ENCODE data around the gene LMNTD2. TPM values are rescaled to one million over a fixed set of nuclear protein-coding genes. Genes with fewer than 3 reads are reported as not detected.
A peak's percentile ranks its signal among the peaks of the same experiment; 100 is the strongest.

LMNTD2 gene
- total and polyA plus RNA-seq, 2 donors (not counting 3 experiments of a cell fraction or from before 2014, with no cell fraction given): 2.1 to 2.6 TPM

- dilution Hi-C loops (cut with MboI; ENCODE audit: extremely low pct_ligation_motif_present, low sequenced_read_pairs): no loop called here
These were observed 730 bp downstream of the LMNTD2 start for GRCh38 chr11:559712-560304.

More at GRCh38 chr11:559712-560304, 730 bp downstream of the LMNTD2 start:
- Histone ChIP-seq H3K4me3 (replicated peaks in 1 of 3; ENCODE audit: insufficient read depth in 1 of 3, low read depth in 1 of 3, low read length in 3 of 3) (peak overlapping the region in 1 of 3 experiments; percentile 74), H3K27me3 (ENCODE audit: control insufficient read depth in 2 of 2, insufficient read depth in 2 of 2, low read length in 2 of 2) (peaks cover 13 to 21% of the 10 kb centered on the region in 2 experiments), H4K20me1 (replicated peaks; ENCODE audit: control insufficient read depth, extremely low read depth, insufficient read depth, low read length) (no peaks in the 10 kb centered on the region), H3K4me2 (ENCODE audit: insufficient read depth, low read length) (no peak overlapping the region), H2AFZ (ENCODE audit: low read depth, low read length) (peak overlapping the region; percentile 66), H3K36me3 (ENCODE audit: control insufficient read depth in 2 of 2, extremely low read depth in 1 of 2, insufficient read depth in 2 of 2, low read length in 2 of 2) (peaks cover 0 to 2% of the 10 kb centered on the region in 2 experiments), H3K9me1 (replicated peaks; ENCODE audit: control insufficient read depth, extremely low read depth, insufficient read depth, low read length) (no peaks in the 10 kb centered on the region), H3K9me3 (replicated peaks; ENCODE audit: control insufficient read depth, insufficient read depth, low read length) (no peaks in the 10 kb centered on the region), H3K4me1 (ENCODE audit: control insufficient read depth, extremely low read depth, insufficient read depth, low read length) (peaks cover 9% of the 10 kb centered on the region), H3K9ac (replicated peaks; ENCODE audit: extremely low read depth, insufficient read depth, low read length) (no peak overlapping the region), H3K27ac (ENCODE audit: insufficient read depth, low read depth, low read length) (no peak overlapping the region), H3K79me2 (ENCODE audit: control insufficient read depth, insufficient read depth, low read length) (no peaks in the 10 kb centered on the region)
- ChIA-PET POLR2A (no interaction called here), CTCF (interaction anchor here (1.1 kb wide), 1 partner anchor 163 kb away, joined by 4 read pairs; no protein-coding TSS in a partner anchor)
- DNase-seq (ENCODE audit: low read depth, low spot score) (no peak), FAIRE-seq (no peak)
- no peak for TF ChIP-seq EZH2 (IDR thresholded peaks at IDR 0.05; ENCODE audit: borderline replicate concordance, low read depth, low read length, severe bottlenecking)
- TF ChIP-seq MYC (IDR thresholded peaks at IDR 0.05; ENCODE audit: low read depth, low read length): no peak
- TF ChIP-seq POLR2A (IDR thresholded peaks at IDR 0.05; ENCODE audit: low read depth, low read length): no peak
- TF ChIP-seq JUN (IDR thresholded peaks at IDR 0.05; ENCODE audit: borderline replicate concordance, insufficient read depth, insufficient read length, low read depth): no peak
- no peak for TF ChIP-seq FOS (IDR thresholded peaks at IDR 0.05; ENCODE audit: borderline replicate concordance, insufficient read depth, low read length)
- no peak for TF ChIP-seq GATA2 (IDR thresholded peaks at IDR 0.05; ENCODE audit: insufficient read depth, insufficient read length, low read depth, low read length)
- no peak for TF ChIP-seq POLR2AphosphoS5 (IDR thresholded peaks at IDR 0.05; ENCODE audit: insufficient read depth, low read depth, low read length)
- no peak for TF ChIP-seq CTCF (IDR thresholded peaks at IDR 0.05; ENCODE audit: extremely low read depth in 1 of 2, insufficient read depth in 1 of 2, low read depth in 1 of 2, low read length in 2 of 2)
- no peak for TF ChIP-seq MAX (IDR thresholded peaks at IDR 0.05; ENCODE audit: insufficient read depth, insufficient read length)
- intact Hi-C loops (cut with micrococcal nuclease): loop anchor here (2.0 to 5.0 kb wide), 2 partner anchors 23 to 167 kb away; partner anchors contain the start of gene LRRC56
- BruUV-seq (replicated peaks): no TSS peak
